ENCODE measurements around the gene GPATCH1.

- TF ChIP-seq, protein P1, sequence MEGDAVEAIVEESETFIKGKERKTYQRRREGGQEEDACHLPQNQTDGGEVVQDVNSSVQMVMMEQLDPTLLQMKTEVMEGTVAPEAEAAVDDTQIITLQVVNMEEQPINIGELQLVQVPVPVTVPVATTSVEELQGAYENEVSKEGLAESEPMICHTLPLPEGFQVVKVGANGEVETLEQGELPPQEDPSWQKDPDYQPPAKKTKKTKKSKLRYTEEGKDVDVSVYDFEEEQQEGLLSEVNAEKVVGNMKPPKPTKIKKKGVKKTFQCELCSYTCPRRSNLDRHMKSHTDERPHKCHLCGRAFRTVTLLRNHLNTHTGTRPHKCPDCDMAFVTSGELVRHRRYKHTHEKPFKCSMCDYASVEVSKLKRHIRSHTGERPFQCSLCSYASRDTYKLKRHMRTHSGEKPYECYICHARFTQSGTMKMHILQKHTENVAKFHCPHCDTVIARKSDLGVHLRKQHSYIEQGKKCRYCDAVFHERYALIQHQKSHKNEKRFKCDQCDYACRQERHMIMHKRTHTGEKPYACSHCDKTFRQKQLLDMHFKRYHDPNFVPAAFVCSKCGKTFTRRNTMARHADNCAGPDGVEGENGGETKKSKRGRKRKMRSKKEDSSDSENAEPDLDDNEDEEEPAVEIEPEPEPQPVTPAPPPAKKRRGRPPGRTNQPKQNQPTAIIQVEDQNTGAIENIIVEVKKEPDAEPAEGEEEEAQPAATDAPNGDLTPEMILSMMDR (IDR thresholded peaks at IDR 0.05; ENCODE audit: low read length) = no peak
- TF ChIP-seq EZH2 (optimal IDR thresholded peaks at IDR 0.05; ENCODE audit: low read depth, low read length) = no peak
Observed at GRCh38 chr19:33080761-33081681, at the start of gene GPATCH1.
